Stimulated activated CD4-positive, alpha-beta T cell treated with anti-CD3 and anti-CD28 coated beads, Interleukin-4, amount 100 ng/mL, for 1 hour (primary cell): ENCODE measurements around the gene CSAG2.
"Not testable (repeated sequence)": the region's sequence is repeated elsewhere in the genome, so short reads cannot be mapped to it uniquely, and the experiment has no call there.

ENCODE experiments used
- DNase-seq: peaks from one replicate; pipeline ENCODE4 v3.0.0-alpha.2; 2020

The CSAG2 gene, protein sequence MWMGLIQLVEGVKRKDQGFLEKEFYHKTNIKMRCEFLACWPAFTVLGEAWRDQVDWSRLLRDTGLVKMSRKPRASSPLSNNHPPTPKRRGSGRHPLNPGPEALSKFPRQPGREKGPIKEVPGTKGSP

GRCh38 chrX:152709173-152709572 lies at the start of gene CSAG2:
Gene CSAG2, minus strand, starts transcription at chrX:152709273. Its CDS starts 161 bp downstream, at chrX:152709112.
- DNase-seq, result not testable (repeated sequence)

DNA sequence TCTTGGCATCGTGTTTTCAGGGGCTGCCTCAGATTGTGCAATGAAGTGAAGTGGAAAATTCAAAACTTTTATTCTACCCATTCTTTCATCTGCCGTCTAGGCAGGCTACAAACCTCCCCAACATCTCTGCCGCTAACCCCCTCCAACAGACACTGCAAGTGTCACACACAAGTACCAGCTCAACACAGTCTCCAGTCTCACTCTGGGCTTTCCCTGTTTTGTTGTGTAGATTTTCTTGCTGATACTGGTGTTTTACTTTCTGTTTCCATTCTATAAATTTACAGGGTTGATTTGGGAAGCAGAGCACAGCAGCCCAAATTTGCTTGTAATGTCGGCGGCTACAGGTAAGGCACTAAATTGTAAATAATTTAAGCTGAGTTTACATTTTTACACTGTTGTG lies 45.8 kb upstream of the CSAG2 start:
- not testable (repeated sequence) for DNase-seq

GRCh38 chrX:152753686-152754650 lies 44.9 kb upstream of the CSAG2 start, which contains the start of gene MAGEA2:
Gene MAGEA2, minus strand, starts transcription at chrX:152753842. Its CDS starts 2,479 bp downstream, at chrX:152751363.
- not testable (repeated sequence) for DNase-seq

DNA sequence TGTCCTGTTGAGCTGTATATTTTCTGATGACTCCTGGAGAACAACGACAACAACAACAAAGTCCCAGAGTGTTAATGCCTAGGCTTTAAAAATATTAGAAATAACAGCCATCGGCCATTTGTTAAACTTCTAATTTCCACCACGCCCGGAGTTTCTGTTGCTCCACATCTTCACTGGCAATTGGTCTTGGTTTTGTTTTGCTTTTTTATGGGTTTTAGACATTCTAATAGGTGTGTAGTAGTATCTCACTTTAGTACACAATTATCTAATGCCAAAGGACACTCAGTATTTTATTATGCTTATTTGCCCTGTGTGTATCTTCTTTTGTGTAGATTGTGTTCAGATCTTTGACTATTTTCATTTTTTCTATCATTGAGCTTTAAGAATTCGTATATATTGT lies 29.5 kb upstream of the CSAG2 start:
- DNase-seq, result no peak

DNA sequence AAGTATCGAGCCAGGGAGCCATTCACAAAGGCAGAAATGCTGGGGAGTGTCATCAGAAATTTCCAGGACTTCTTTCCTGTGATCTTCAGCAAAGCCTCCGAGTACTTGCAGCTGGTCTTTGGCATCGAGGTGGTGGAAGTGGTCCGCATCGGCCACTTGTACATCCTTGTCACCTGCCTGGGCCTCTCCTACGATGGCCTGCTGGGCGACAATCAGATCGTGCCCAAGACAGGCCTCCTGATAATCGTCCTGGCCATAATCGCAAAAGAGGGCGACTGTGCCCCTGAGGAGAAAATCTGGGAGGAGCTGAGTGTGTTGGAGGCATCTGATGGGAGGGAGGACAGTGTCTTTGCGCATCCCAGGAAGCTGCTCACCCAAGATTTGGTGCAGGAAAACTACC lies 27.5 kb upstream of the CSAG2 start:
- DNase-seq, result not testable (repeated sequence)

- DNase-seq, result no peak
Measured at GRCh38 chrX:152735860-152736511, 26.9 kb upstream of the CSAG2 start.

DNA sequence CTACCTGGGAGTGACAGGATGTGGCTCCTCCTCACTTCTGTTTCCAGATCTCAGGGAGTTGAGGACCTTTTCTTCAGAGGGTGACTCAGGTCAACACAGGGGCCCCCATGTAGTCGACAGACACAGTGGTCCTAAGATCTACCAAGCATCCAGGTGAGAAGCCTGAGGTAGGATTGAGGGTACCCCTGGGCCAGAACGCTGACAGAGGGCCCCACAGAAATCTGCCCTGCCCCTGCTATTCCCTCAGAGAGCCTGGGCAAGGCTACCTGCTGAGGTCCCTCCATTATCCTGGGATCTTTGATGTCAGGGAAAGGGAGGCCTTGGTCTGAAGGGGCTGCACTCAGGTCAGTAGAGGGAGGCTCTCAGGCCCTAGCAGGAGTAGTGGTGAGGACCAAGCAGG lies 26.0 kb upstream of the CSAG2 start:
- DNase-seq, result no peak

DNA sequence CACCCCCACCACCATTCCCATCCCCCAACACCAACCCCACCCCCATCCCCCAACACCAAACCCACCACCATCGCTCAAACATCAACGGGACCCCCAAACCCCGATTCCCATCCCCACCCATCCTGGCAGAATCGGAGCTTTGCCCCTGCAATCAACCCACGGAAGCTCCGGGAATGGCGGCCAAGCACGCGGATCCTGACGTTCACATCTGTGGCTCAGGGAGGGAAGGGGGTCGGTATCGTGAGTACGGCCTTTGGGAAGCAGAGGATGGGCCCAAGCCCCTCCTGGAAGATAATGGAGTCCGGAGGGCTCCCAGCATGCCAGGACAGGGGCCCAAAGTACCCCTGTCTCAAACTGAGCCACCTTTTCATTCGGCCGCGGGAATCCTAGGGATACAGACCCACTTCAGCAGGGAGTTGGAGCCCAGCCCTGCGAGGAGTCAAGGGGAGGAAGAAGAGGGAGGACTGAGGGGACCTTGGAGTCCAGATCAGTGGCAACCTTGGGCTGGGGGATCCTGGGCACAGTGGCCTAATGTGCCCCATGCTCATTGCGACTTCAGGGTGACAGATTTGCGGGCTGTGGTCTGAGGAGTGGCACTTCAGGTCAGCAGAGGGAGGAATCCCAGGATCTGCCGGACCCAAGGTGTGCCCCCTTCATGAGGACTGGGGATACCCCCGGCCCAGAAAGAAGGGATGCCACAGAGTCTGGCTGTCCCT lies 25.2 kb upstream of the CSAG2 start:
- DNase-seq, result not testable (repeated sequence)

- DNase-seq, result no peak
Measured at GRCh38 chrX:152733261-152733975, 24.3 kb upstream of the CSAG2 start, which contains the start of the genes CSAG1 and MAGEA12. Gene CSAG1, minus strand, starts transcription at chrX:152733721. Its CDS starts 1,261 bp downstream, at chrX:152732460. Gene MAGEA12, plus strand, starts transcription at chrX:152733757. Its CDS starts 2,405 bp downstream, at chrX:152736162.

- no peak for DNase-seq
Measured at GRCh38 chrX:152725409-152725808, 16.3 kb upstream of the CSAG2 start.

GRCh38 chrX:152713815-152714787 lies 5.0 kb upstream of the CSAG2 start, which contains the start of gene MAGEA2B:
Gene MAGEA2B, plus strand, starts transcription at chrX:152714628. Its CDS starts 2,479 bp downstream, at chrX:152717107.
- not testable (repeated sequence) for DNase-seq

DNA sequence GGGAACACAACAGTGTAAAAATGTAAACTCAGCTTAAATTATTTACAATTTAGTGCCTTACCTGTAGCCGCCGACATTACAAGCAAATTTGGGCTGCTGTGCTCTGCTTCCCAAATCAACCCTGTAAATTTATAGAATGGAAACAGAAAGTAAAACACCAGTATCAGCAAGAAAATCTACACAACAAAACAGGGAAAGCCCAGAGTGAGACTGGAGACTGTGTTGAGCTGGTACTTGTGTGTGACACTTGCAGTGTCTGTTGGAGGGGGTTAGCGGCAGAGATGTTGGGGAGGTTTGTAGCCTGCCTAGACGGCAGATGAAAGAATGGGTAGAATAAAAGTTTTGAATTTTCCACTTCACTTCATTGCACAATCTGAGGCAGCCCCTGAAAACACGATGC lies 4.1 kb upstream of the CSAG2 start:
- DNase-seq, result not testable (repeated sequence)

DNA sequence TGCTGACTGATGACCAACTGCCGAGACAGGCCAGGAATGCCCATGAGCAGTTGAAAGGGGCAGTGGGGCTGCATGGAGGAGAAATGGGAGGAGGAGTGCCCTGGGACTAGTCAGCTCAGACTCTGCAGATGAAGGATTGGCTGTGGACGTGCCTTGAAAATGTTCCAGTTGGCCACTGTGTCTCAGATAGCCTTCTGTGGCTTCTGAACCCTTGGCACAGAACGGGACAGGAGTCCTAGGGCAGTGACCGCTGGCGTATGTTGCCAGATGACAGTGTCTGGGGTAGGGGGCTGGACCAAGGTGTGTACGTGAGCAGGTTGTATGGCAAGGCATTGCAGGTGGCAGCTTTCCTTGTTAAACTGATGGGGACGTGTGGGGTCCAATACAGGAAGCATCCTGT lies 2.6 kb downstream of the CSAG2 start:
- not testable (repeated sequence) for DNase-seq

- not testable (repeated sequence) for DNase-seq
Measured at GRCh38 chrX:152700390-152700789, 8.7 kb downstream of the CSAG2 start.

- DNase-seq, result not testable (repeated sequence)
Measured at GRCh38 chrX:152697952-152698931, 10.8 kb downstream of the CSAG2 start, which contains the start of gene MAGEA3. Gene MAGEA3, plus strand, starts transcription at chrX:152698794. Its CDS starts 2,039 bp downstream, at chrX:152700833.

GRCh38 chrX:152681012-152681411 lies 28.1 kb downstream of the CSAG2 start:
- not testable (repeated sequence) for DNase-seq

DNA sequence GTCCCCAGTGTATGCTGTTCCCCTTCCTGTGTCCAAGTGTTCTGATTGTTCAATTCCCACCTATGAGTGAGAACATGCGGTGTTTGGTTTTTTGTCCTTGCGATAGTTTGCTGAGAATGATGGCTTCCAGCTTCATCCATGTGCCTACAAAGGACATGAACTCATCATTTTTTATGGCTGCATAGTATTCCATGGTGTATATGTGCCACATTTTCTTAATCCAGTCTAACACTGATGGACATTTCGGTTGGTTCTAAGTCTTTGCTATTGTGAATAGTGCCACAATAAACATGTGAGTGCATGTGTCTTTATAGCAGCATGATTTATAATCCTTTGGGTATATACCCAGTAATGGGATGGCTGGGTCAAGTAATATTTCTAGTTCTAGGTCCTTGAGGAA lies 34.4 kb downstream of the CSAG2 start:
- DNase-seq, result not testable (repeated sequence)

DNA sequence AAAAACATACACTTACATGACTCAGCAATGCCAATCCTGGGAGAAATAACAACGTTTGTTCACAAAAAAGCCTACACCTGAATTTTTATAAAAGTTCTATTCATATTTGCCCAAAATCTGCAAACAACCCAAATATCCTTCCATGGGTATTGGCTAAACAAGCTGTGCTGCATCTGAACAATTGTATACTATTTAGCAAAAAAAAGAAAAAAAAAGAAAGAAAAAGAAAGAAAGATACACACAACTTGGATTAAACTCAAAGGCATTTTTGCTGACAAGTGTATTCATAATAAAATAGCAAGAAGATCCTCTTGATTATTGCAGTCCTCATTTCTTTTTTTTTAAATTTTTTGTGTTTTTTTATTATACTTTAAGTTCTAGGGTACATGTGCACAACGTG lies 34.9 kb downstream of the CSAG2 start:
- no peak for DNase-seq

DNA sequence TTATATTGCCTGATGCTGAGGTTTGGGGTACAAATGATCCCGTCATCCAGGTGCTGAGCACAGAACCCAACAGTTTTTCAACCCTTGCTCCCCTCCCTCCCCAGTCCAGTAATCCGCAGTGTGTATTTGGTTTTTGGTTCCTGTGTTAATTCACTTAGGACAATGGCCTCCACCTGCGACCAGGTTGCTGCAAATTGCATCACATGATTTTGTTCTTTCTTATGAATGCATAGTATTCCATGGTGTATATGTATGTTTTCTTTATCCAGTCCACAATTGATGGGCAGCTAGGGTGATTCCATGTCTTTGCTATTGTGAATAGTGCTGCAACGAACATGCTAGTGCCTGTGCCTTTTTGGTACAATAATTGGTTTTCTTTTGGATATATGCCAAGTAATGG lies 46.0 kb downstream of the CSAG2 start:
- no peak for DNase-seq
